G401.6 (cell line): ENCODE results near the gene TJP2.

Experiments
- FAIRE-seq: peaks from 2 replicates; lab custom pipeline; 2012; peaks lifted over from hg19 to GRCh38; lab: Jason Lieb, UNC

The TJP2 gene

DNA sequence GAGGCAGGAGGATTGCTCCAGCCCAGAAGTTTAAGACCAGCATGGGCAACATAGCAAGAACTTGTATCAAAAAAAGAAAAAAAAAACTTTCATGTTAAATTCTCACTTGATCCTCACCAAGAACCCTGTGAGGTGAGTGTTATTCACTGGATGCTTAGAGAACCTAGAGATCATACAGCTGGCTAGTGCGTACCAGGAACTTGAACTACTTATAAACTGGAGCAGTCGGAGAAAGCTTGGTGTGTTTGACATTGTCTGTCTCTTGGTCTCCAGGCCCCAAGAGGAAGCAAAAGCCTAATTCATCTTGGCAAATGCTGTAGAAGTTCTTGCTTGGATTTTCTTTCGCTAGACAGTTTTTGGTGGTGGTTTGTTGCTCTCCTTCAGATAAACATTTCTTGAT lies 18.1 kb downstream of the TJP2 start:
- no peak for FAIRE-seq

DNA sequence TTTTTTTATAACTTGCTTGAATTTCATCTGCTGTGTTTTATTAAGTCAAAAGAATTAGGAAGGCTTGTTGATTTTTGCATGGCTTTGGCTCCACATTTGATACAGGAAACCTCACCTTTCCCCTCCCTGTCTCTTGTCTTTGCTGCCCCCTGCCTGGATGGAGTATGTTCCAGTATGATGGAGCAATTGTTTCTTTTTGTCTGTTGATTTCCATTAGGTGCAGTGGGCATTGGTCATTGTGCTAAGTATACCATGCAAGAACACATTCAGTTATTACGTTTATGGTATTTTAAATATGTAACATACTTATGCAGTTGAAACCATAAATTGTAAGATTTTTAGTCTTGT lies 19.6 kb downstream of the TJP2 start:
- no peak for FAIRE-seq

DNA sequence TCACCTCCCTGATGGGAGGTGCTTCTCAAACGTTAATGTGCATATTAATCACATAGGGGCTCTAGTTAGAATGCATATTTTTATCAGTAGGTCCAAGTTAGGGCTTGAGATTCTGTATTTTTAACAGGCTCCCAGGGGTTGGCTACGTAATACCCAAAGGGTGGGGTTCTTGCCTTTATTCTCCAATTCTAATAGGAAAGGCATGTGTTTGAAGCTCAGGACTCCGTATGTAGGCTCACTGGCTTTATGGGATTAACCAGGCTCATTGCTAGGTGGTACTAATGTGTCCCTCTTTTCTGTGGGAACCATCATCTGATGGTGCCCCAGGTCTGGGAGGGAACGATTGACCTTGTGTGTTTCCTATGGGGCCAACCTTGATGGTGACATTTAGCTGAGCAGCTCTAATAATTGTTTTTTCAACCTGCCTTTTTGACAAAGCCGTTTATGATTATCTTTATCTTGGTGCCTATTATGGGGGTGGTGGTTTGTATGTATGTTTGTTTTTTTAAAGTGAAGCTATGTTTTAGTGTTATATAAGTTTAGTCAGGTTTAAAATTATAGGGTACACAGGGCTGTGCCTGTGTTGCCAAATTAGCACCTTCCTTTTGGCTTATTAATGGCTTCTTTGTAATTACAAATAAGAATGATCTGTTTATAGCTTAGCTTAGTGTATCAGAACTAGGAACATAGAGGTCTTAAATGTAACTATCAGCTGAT lies 20.8 kb downstream of the TJP2 start:
- no peak for FAIRE-seq

DNA sequence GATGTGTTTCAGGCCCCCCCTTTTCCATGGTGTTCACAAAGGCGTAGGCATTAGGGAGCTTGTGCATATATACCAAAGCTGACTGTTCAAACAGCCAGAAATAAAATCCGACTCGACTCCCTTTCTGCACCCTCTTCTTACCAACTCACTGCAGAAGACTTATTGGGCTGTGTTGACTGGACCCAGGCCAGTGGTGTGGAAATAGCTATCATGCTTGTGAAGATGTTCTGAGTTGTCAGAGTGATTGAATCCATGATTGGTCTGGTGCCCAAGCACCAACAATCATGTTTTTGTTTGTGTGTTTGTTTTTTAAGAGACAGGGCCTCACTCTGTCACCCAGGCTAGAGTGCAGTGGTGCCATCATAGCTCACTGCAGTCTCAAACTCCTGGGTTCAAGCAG lies 21.6 kb downstream of the TJP2 start:
- FAIRE-seq: no peak

DNA sequence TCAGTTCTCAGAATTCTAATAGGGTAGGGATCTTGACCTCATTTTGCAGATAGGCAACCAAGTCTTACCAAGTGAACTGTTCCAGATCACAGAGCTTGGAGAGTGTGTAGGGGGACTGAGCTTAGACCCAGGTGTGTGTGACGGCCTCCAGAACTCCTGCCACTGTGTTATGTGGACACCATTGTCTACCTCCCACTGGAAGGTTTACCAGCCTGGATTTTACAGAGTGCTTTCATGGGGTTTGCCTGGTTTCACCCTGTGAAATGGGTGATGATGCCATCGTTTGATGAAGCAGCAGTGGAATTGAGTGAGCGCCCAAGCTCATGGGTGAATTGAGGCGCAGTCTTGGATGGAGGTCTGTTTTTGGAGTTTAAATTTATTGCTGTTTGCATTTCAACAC lies 23.6 kb downstream of the TJP2 start:
- no peak for FAIRE-seq

DNA sequence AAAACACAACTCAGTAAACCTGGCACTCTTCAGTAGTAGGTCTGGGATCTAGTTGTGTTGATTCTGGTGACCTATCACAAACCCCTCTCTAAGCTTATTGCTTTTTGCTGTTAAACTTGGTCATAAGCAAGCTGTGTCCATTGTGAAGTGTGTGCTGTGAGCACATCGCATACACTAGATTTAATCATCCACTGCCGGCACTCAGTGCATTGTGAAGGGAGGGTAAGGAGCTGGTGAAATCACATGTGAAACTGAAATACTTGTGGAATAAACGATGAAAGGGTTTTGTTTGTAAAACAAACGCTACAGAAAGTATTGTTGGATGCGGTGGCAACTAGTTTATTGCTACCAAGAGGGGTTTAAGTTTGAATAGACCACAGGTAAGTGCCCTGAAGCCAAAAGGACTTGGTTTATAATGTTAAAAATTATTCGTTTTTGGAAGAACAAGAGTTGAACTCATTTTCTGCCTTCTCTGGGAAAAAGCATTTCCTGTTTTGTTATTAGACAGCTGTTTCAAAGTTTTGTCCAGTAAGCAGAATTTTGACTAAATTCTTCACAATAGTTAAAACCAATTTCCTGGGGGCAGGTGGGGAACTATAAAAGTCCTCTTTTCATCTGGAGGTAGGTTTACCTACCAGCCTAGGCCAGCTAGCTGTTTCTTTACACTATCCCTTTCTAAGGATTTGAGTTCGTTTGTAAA lies 24.6 kb downstream of the TJP2 start:
- FAIRE-seq: no peak

DNA sequence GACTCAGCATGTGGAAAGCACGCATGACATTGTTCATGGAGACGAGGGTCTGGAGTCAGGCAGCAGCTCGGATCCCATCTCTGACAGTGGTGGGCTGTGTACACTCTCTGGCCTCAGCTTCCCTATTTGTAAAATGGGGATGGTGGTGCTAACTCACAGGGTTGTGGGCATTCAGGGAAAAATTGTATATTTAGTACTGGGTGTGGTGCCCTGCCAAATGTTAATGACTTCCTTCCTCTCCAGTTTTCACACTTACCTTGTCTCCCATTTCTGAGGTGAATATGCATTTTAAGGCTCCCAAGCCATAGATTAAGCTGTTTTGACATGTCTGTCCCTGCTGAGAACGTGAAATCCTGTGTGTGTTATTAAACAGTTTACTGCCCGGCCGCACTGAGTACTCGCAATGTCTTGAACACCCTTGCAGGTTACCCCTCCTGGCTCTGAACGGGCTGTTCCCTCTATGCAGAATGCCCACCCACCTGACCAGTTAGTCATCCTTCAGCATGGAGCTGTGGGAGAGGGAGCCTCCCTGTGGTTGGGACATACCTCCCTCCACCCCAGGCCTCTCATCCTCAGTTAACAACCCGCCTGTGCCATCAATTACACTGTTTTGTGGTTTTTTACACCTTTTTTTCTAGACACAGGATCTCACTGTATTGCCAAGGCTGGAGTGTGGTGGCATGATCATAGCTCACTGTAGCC lies 25.8 kb downstream of the TJP2 start:
- no peak for FAIRE-seq

DNA sequence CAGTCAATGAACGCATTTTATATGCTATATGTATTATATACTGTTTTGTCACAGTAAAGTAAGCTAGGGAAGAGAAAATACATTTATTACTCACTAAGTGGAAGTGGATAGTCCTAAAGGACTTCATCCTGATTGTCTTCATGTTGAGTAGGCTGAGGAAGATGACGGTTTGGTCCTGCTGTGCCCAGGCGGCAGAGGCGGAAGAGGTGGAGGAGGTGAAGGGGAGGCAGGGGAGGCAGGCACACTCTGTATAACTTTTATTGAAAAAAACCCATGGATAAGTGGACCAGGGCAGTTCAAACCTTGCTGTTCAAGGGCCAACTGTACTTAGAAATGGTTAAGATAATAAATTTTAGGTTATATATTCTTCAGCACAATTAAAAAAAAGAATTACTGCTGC lies 28.5 kb downstream of the TJP2 start:
- FAIRE-seq: no peak

DNA sequence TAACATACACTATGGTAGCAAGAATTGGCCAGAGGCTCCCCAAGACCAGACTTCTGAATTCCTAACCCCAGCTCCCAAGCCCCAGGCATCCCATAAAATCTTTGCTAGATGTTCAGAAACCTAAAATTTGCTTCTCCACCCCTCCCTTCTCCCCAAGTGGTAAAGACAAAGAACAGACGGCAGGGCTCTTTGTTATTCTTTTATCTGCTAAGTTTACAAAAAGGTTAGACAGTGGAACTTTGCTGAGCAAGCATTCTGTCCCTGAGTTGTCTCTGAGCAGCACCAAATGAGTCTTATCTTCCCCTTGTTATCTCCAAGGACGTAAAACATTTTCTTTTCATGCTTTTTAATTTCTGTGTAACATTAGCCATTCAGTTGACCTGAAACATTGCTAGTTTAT lies 30.2 kb downstream of the TJP2 start:
- no peak for FAIRE-seq

DNA sequence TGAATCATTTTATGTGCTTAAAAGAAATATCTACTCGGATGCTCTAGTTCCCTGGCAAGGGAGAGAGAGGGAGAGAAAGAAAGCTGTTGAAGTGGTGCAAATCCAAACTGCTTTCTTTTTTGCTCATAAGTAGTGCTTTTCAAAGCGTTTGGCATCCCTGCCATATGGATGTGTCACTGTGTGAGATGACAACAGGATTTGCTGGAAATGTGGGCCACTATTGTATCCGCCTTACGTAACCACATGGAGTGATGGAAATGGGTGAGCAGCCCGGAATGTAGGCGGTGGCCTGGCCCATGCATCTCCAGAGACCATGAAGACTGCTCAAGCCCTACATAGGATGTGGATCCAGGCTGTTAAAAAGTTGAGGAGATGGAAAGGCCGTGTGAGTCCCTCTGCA lies 30.8 kb downstream of the TJP2 start:
- no peak for FAIRE-seq

DNA sequence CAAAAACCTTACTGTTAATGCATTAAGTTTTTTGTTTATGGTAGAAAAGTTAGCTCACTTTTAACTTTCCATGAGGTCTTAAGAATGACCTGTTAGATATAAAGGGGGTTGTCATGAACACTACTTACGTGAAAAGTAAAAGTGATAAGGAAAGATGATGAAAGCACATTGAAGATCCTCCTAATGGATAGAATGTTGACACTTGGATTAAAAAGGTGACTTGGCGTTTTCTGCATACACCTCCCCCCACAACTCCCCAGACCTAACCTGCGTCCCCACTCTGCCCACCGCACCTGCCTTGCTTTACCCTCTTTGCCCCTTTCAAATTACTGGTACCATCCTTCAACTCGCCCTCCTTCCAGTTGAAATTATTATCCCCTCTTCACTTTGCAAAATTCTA lies 32.0 kb downstream of the TJP2 start:
- FAIRE-seq: no peak

DNA sequence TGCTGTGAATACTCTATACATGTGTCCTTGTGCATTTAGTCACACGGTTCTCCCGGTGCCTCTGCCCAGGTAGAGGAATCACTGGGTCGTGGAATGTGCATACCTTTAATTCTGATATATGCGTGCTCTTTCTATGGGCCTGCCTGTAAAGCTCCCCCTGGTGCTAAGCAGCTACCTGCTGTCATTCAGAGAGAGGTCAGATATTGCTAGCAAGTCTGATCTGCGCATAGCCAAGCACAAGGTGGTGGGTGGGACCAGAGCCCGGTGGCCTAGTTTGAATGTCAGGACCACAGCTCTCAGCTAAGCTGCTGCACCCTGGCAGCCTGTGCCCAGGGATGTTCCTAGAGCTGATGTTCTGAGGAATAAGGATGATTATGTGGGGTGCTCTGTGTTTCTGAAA lies 33.4 kb downstream of the TJP2 start:
- FAIRE-seq: no peak

DNA sequence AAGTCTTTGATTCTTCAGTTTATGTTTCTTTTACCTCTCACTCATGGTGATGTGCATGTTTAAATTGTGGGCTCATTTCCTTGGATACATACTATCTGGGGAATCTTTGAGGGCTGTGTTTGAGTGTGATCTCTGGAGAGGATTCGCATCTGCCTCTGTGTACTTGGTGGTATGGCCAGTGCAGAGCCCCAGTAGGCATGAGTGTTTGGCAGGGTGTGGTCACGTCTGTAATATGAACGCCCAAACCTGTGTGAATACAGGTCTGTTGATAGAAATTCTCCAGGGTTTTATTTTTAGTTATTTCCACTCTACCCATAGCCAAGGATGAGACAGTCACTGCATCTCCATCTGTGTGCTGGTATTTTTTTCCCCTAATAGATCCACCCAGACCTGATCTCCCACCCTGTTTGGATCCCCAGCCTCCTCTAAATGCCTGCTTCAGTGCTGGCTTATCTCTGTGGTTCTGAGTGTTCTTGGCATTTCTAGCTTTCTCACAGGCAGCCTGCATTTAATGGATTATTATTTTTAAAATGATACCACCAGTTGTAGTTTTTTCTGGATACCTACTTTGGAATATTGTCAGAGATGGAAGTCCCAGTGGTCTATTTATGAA lies 37.5 kb downstream of the TJP2 start:
- no peak for FAIRE-seq

DNA sequence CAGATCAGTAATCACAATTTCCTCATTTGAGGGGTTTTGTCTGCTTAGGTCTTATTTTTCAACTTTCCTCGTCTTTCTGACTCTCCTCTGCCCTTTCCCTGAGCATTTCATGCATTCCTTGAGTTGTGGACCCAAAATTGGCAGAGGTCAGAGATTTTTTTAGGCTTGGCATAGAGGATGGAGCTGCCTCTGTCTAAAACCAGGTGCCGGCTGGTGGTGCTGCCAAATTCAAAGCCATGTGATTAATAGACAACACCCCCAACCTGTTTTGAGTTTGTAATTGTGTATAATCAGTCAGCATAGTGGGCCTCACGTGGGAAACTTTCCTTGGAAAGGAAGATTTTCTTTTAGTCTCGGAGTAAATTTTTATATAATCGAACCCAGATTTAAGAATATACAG lies 39.6 kb downstream of the TJP2 start:
- FAIRE-seq: no peak

DNA sequence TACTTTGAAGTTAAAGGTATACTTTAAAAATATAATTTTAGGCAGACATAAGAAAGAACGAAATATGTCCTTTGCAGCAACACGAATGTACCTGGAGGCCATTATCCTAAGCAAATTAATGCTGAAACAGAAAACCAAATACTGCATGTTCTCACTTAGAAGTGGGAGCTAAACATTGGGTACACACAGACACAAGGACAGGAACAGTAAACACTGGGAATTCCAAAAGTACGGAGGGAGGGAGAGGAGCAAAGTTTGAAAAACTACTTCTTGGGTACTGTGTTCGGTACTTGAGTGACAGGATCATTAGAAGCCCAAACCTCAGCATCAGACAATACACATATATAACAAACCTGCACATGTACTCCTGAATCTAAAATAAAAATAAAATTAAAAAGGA lies 40.9 kb downstream of the TJP2 start:
- FAIRE-seq: no peak

DNA sequence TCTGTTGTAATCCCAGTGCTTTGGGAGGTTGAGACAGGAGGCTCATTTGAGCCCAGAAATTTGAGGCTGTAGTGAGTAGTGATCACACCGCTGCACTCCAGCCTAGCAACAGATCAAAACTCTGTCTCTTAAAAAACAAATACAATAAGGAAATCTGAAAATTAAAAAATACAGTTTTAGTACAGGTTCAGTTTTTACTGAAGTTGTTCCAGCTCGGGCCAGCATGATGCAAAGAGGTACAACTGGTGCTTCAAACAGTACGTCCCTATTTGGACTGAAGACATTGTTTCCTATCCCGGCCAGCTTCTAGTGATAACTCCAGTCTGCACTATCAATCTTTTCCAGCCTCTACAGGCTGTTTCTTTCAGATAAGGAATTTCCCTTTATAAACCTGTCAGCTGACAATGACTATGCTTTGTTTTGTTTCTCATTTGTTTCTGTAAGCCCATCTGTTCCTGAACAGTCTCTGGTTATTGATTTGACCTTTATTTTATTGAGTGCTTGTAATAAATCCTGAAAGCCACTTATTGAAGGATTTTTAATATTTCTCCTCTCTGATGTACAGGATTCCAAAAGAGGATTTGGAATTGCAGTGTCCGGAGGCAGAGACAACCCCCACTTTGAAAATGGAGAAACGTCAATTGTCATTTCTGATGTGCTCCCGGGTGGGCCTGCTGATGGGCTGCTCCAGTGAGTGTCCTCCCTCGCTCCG lies 41.9 kb downstream of the TJP2 start:
- FAIRE-seq: no peak

DNA sequence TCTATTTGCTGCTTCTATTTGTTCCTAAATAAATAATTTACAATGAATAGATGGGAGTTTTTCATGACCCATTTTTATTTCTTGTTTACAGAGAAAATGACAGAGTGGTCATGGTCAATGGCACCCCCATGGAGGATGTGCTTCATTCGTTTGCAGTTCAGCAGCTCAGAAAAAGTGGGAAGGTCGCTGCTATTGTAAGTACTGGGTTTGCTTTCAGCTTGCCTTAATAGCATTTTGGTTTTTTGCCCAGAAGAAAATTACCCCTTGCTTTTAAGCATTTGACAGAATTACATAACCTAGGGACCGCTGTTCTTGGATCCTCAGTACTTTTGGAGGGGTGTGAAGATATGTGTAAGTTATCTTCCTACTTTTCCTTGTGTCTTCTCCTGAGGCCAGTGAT lies 44.1 kb downstream of the TJP2 start:
- no peak for FAIRE-seq

DNA sequence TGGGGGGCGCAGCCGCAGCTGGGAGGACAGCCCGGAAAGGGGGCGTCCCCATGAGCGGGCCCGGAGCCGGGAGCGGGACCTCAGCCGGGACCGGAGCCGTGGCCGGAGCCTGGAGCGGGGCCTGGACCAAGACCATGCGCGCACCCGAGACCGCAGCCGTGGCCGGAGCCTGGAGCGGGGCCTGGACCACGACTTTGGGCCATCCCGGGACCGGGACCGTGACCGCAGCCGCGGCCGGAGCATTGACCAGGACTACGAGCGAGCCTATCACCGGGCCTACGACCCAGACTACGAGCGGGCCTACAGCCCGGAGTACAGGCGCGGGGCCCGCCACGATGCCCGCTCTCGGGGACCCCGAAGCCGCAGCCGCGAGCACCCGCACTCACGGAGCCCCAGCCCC lies 47.0 kb downstream of the TJP2 start:
- no peak for FAIRE-seq

DNA sequence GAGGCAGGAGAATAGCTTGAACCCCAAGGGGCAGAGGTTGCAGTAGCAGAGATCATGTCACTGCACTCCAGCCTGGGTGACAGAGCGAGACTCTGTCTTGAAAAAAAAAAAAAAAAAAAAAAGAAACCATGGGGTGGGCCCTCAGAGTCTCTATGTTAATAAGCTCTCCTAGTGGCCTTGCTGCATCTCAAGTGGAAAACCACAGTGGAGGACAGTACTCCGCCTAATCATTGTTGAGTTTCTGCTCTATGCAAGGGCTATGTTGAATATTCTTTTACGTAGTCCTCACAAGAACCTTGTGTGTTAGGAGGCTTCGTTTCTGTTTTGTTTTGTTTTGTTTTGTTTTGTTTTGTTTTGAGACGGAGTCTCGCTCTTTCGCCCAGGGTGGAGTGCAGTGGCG lies 48.9 kb downstream of the TJP2 start:
- FAIRE-seq: no peak

DNA sequence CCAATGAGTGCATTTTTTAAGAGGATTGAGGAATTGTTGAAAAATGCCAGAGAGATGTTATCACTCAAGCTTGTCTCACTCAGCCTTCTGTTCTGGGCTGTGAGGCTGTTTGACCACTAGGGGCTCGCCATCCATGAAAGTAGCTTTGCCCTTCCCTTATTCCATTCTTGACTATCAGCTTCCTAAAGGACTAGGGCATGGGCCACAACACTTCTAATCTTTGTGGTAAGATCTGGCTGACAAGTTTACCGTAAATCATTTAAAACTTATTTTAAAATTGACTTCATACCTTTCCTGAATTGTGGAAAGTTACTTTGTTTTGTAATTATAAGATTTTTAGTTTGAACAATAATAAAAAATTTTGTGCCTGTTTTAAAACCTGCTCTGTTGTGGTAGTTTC lies 49.5 kb downstream of the TJP2 start:
- peak; percentile 85 for FAIRE-seq

DNA sequence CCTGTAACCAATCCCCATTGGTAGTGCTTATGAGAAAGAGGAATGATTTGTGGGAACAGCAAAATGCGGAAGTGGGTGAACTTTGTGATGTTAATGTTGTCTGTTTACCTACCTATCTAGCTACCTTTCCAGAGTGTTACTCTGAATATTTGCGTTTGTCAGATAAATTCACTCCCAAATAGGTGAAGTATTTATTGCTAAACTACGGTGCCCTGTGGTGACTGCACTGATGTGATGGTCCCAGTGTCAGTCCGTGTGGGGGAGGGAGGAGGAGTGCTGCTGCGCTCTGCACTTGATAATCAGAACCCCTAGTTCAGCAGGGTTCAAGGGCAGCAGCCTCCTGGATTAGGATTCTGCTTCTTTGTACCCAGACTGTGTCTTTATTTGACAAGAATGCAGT lies 55.3 kb downstream of the TJP2 start:
- no peak for FAIRE-seq

DNA sequence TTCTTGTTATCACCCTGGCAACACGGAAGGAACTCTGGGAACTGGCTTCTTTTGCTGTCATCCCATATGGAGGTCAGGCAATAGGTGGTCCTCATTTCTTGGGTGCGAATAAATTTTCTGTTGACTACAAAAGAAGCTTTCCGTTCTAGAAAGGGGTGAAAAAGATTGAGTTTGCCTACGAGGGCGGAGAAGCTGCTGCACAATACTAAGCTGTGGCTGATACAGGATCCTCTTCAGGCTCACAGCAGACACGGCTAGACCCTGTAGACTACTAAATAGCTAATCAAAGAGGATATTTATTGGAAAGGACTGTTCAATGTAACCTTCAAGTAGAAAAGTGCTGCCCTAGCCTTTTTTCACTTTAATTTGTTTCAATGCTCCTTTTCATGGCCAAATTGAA lies 58.1 kb downstream of the TJP2 start:
- FAIRE-seq: no peak

DNA sequence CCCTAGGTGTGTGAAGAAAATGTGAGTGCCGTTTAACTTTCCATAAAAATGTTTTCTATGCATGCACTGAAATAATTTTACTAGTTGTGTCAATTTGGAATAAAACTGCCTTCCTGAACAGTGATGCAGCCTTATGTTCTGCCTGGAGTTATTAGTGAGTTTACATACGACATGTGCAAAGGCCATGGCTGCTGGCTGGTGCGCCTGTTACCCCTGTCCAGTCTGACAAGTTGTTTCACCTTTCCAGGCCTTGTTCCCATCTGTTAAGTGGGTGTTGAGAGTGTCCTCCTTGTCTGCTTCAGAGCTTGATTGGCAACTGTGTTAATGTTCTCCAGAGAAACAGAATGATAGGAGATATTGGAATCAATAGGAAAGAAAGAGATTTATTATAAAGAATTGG lies 60.6 kb downstream of the TJP2 start:
- FAIRE-seq: no peak
